Stomach (tissue), 4 donors: ENCODE measurements around the gene SIRPD.

Experiments
- POLR2A ChIP-seq, 4 donors: fragments of 450-650 bp; IDR thresholded peaks; one replicate each; pipeline ENCODE4 v1.6.1; 2016; ENCODE audit warnings: antibody characterized with exemption in 4 of 4, control low read depth in 2 of 4, mild to moderate bottlenecking in 1 of 4, moderate library complexity in 1 of 4
- TF ChIP-seq, protein P1 (sequence below), 7 experiments: fragments of 450-650 bp in 4 of 7; fragments of 200-600 bp in 3 of 7; sonication (generic) in 3 of 7; IDR thresholded peaks; one replicate each; pipeline ENCODE4 v1.5.1; 2016 to 2019; ENCODE audit warnings: antibody characterized with exemption in 7 of 7, control low read depth in 2 of 7, mild to moderate bottlenecking in 1 of 7

DNA sequence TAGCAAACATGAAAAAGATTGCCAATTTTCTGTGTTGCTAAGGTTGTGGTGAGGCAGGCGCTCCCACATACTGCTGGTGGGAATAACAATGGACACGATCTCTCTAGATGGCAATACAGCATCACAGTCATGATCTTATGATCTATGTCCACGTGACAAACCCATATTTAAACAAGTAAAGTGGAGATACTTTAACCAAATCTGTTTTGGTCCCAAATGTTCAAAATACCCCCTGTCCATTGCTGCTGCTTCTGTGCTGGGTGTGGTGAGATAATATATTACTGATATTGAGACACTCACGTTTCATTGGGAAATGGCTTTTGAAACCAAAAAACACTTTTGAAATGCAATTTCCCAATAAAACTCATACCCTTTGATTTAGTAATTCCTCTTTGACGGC, 23.0 kb downstream of the SIRPD start:
- TF ChIP-seq POLR2A (IDR thresholded peaks at IDR 0.05) = no peak
- TF ChIP-seq, protein P1, sequence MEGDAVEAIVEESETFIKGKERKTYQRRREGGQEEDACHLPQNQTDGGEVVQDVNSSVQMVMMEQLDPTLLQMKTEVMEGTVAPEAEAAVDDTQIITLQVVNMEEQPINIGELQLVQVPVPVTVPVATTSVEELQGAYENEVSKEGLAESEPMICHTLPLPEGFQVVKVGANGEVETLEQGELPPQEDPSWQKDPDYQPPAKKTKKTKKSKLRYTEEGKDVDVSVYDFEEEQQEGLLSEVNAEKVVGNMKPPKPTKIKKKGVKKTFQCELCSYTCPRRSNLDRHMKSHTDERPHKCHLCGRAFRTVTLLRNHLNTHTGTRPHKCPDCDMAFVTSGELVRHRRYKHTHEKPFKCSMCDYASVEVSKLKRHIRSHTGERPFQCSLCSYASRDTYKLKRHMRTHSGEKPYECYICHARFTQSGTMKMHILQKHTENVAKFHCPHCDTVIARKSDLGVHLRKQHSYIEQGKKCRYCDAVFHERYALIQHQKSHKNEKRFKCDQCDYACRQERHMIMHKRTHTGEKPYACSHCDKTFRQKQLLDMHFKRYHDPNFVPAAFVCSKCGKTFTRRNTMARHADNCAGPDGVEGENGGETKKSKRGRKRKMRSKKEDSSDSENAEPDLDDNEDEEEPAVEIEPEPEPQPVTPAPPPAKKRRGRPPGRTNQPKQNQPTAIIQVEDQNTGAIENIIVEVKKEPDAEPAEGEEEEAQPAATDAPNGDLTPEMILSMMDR (IDR thresholded peaks at IDR 0.05) = no peak
